ENCODE results near the gene ACRBP. TPM values are rescaled to one million over a fixed set of nuclear protein-coding genes. Genes with fewer than 3 reads are reported as not detected.

The ACRBP gene
- total RNA-seq, 1 donor from 2014 or later = 5.4 TPM

DNA sequence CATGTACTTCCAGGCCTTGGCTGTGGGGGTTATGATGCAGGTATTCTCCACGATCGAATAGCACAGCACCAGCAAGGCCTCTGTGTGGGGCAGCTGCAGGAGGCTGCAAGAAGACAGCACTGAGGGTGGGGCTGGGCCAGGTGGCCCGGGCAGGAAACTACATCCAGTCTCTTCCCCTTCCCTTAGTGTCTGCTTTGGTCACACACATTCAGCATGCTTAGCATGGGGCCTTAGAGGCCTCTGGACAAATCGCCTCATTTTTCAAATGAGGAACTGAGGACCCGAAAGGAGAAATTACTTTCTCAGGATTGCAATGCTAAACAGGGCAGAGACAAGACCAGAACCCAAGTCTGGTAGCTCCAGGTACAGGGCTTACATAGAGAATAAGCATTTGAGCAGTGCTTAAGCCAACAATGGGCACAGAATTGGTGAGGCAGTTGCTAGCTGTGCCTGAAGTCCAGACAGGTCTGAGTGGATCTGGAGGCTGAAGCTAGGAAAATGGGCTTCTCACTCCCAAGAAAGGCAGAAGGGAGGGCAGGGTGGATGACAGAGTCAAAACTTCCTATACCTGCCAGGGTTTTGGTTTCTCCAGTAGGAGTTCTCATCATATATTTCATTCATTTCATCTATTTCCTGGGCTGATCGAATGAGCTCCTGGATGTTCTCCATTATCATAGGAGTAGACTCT lies 3.5 kb downstream of the ACRBP start:
- TF ChIP-seq, protein P1, sequence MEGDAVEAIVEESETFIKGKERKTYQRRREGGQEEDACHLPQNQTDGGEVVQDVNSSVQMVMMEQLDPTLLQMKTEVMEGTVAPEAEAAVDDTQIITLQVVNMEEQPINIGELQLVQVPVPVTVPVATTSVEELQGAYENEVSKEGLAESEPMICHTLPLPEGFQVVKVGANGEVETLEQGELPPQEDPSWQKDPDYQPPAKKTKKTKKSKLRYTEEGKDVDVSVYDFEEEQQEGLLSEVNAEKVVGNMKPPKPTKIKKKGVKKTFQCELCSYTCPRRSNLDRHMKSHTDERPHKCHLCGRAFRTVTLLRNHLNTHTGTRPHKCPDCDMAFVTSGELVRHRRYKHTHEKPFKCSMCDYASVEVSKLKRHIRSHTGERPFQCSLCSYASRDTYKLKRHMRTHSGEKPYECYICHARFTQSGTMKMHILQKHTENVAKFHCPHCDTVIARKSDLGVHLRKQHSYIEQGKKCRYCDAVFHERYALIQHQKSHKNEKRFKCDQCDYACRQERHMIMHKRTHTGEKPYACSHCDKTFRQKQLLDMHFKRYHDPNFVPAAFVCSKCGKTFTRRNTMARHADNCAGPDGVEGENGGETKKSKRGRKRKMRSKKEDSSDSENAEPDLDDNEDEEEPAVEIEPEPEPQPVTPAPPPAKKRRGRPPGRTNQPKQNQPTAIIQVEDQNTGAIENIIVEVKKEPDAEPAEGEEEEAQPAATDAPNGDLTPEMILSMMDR (IDR thresholded peaks at IDR 0.05) = no peak
- ATAC-seq (ENCODE audit: low read depth) (peak; percentile 26), DNase-seq (no peak)
- Mint-ChIP-seq H3K36me3 (ENCODE audit: low read depth) (peaks cover 8% of the 10 kb centered on the region), H3K27ac (peak overlapping the region; percentile 89), H3K9me3 (peaks cover 5% of the 10 kb centered on the region), H3K4me3 (peak overlapping the region; percentile 70), H3K27me3 (no peaks in the 10 kb centered on the region), H3K4me1 (peaks cover 54% of the 10 kb centered on the region)
- CTCF ChIA-PET = interaction anchor here (1.0 to 4.4 kb wide), 4 partner anchors 9 to 30 kb away, joined by 3 to 26 read pairs (median 5); partner anchors contain the start of gene LPAR5
- intact Hi-C loops (cut with micrococcal nuclease) = loop anchor here (1.0 to 2.0 kb wide), 3 partner anchors 8 to 26 kb away; partner anchors contain the start of genes ING4 and LPAR5
- POLR2A ChIA-PET = interaction anchor here (0.6 to 3.6 kb wide), 12 partner anchors 12 to 80 kb away, joined by 3 to 105 read pairs (median 4); partner anchors contain the start of genes CHD4, COPS7A and LPAR5

- TF ChIP-seq, protein P1 (IDR thresholded peaks at IDR 0.05) = no peak
- H3K4me3 Mint-ChIP-seq = no peak overlapping the region
- peaks cover 5% of the 10 kb centered on the region for H3K9me3 Mint-ChIP-seq
- no peaks in the 10 kb centered on the region for H3K27me3 Mint-ChIP-seq
- H3K4me1 Mint-ChIP-seq = peaks cover 67% of the 10 kb centered on the region
- ChIA-PET CTCF (interaction anchor here (1.4 kb wide), 1 partner anchor 113 kb away, joined by 3 read pairs; no protein-coding TSS in a partner anchor), POLR2A (interaction anchor here (0.6 to 1.1 kb wide), 2 partner anchors 22 to 68 kb away, joined by 3 to 4 read pairs; no protein-coding TSS in a partner anchor)
- intact Hi-C loops (cut with micrococcal nuclease) = no loop called here
- H3K36me3 Mint-ChIP-seq (ENCODE audit: low read depth) = peaks cover 3% of the 10 kb centered on the region
- DNase-seq (no peak), ATAC-seq (ENCODE audit: low read depth) (no peak)
- no peak overlapping the region for H3K27ac Mint-ChIP-seq
These were observed 6.1 kb downstream of the ACRBP start for GRCh38 chr12:6641131-6641530.

DNA sequence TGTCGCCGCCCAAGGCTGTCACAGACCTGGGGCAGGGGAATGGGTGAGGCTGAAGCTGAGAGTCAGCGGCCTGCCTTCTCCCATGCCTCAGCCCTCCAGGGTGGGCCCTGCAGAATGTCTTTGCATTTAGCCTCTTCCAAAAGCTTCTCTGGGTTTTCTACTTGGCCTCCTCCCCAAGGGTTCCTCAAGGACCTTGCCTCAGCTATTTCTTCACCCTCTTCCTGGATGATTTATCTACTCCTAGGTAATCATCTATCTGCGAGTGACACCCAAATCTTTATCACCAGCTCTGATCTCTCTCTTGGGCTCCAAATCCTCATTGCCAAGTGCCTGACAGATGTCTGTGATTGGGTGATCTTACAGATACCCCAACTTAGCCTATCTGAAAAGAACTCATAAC lies 6.7 kb downstream of the ACRBP start:
- peaks cover 4% of the 10 kb centered on the region for H3K36me3 Mint-ChIP-seq (ENCODE audit: low read depth)
- ChIA-PET POLR2A (interaction anchor here (1.1 to 2.6 kb wide), 2 partner anchors 23 to 49 kb away, joined by 3 to 10 read pairs; partner anchors contain the start of gene ZNF384), CTCF (interaction anchor here (1.4 kb wide), 1 partner anchor 113 kb away, joined by 3 read pairs; no protein-coding TSS in a partner anchor)
- H3K4me3 Mint-ChIP-seq = no peak overlapping the region
- H3K27ac Mint-ChIP-seq = no peak overlapping the region
- TF ChIP-seq, protein P1 (IDR thresholded peaks at IDR 0.05) = no peak
- H3K4me1 Mint-ChIP-seq = peaks cover 74% of the 10 kb centered on the region
- H3K27me3 Mint-ChIP-seq = no peaks in the 10 kb centered on the region
- peaks cover 5% of the 10 kb centered on the region for H3K9me3 Mint-ChIP-seq
- ATAC-seq (ENCODE audit: low read depth) = no peak
- DNase-seq = no peak
- intact Hi-C loops (cut with micrococcal nuclease) = no loop called here

DNA sequence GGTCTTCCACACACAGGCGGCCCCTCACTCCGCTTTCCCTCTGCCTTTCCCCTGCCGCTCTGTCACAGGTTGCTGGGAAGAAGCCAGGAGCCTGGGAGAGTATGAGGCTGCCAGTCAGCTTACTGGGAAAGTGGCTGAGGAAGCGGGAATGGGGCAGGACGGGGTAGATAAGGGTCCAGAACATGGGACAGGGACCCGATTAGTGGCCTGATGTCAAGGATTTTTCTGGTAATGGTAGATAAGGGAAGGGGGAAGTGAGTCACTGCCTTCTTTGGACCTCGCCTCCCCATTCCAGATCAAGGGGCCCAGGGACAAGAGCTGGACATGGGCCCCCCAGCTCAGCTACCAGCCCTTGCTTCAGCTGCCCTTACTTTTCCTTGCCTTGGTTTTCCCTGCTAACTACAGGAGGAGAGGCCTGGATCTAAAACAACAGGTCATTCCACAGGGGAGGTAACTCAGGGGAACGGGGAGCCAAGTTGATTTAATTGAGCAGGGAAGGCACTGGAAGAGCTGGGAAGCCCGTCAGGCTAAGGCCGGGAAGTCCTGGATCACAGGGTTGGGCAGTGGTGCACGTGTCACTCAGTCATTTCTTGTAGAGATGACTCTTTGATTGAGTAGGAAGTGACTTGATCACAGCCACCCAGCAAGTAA lies 8.0 kb downstream of the ACRBP start:
- H3K4me3 Mint-ChIP-seq = no peak overlapping the region
- ChIA-PET CTCF (no interaction called here), POLR2A (interaction anchor here (0.7 to 2.6 kb wide), 6 partner anchors 17 to 304 kb away, joined by 3 to 10 read pairs (median 3); partner anchors contain the start of genes C12orf57, COPS7A, RNU7-1 and ZNF384)
- ATAC-seq (ENCODE audit: low read depth) = no peak
- H3K9me3 Mint-ChIP-seq = peaks cover under 1% of the 10 kb centered on the region
- H3K36me3 Mint-ChIP-seq (ENCODE audit: low read depth) = peaks cover 4% of the 10 kb centered on the region
- TF ChIP-seq, protein P1 (IDR thresholded peaks at IDR 0.05) = no peak
- intact Hi-C loops (cut with micrococcal nuclease) = loop anchor here (5.0 to 10.0 kb wide), 2 partner anchors 213 to 316 kb away; partner anchors contain the start of genes CDCA3, PTPN6 and USP5
- peak overlapping the region; percentile 85 for H3K27ac Mint-ChIP-seq
- H3K4me1 Mint-ChIP-seq = peaks cover 76% of the 10 kb centered on the region
- no peaks in the 10 kb centered on the region for H3K27me3 Mint-ChIP-seq
- DNase-seq = no peak

Measured in activated B cell treated with CpG ODN at 0.5 μM for 24 hours (primary cell).